GM19438 (cell line): Measurements from ENCODE around the gene JCHAIN.
"Not testable (repeated sequence)": the region's sequence is repeated elsewhere in the genome, so short reads cannot be mapped to it uniquely, and the experiment has no call there.

ENCODE experiments used
- ATAC-seq: cut with Tn5 transposase; IDR thresholded peaks from one replicate; pipeline ENCODE4 v1.9.1; 2021; ENCODE audit warnings: low read depth; ENCODE audit not compliant: unreplicated experiment

Gene JCHAIN

GRCh38 chr4:70691661-70692060 is 25.4 kb upstream of the JCHAIN start:
- ATAC-seq = no peak

- ATAC-seq = peak; percentile 8
Measured at GRCh38 chr4:70688795-70689231, 22.5 kb upstream of the JCHAIN start.

GRCh38 chr4:70687821-70688794 is 21.8 kb upstream of the JCHAIN start, which contains the start of gene UTP3:
Gene UTP3 (plus strand): TSS chr4:70688532. CDS start chr4:70688678, 146 bp downstream.
- peak; percentile 96 for ATAC-seq

GRCh38 chr4:70687392-70687791 is 21.1 kb upstream of the JCHAIN start:
- peak; percentile 0 for ATAC-seq

DNA sequence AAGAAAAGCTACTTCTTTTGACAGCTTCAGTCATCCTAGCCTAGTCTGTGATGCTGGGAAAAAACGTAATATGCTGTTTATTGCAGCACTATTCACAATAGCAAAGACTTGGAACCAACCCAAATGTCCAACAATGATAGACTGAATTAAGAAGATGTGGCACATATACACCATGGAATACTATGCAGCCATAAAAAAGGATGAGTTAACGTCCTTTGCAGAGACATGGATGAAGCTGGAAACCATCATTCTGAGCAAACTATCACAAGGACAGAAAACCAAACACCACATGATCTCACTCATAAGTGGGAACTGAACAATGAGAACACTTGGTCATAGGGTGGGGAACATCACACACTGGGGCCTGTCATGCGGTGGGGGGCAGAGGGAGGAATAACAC is 15.8 kb upstream of the JCHAIN start:
- ATAC-seq = not testable (repeated sequence)

GRCh38 chr4:70681704-70682103 is 15.4 kb upstream of the JCHAIN start:
- no peak for ATAC-seq

- no peak for ATAC-seq
Measured at GRCh38 chr4:70680934-70681333, 14.6 kb upstream of the JCHAIN start.

DNA sequence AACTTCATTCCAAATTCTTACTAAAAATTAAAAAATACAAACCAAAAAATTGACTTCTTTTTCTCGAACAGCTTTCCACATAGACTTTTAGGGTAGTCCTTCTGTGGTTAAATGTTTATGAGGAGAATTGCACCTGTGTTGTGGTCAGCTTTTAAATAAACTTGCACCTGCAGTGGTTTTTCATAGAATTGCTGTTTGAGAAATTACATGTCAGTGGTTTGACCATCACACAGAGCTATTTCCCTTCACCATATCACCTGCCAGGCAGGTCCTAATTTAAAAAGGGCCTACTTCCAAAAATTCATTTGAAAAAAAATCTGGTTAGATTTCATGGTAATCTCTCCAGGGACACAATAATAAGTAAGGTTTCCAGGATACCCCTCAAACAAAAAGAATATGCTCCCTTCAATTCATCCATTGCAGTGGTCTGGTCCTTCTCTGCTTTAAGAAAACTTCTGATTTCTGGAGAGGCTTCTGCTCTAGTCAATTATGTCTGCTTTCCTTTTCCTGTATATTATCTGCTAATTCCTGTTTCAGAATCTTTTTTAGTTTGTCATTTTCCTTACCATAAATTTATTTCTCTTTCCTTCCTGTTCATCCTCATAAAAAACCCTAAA is 12.2 kb upstream of the JCHAIN start:
- ATAC-seq = peak; percentile 84

GRCh38 chr4:70676554-70677090 is 10.3 kb upstream of the JCHAIN start:
- no peak for ATAC-seq

DNA sequence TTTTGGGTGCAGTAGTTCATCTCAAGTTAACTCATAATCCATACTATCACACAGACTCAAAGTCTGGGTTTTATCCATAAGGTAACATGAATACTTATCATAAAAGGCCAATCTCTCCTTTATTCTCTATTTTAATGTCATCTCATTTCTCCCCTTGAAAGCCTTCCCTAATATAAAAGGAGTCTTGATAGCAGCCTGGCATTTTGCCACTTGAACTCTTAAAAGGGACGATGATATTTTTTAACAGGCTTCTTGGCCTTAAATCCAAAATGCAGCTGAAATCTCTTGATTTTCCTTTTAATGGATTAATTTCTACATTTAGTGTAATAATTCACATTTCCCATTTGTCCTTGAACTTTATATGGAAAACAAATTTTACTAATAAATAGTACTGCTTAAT is 8.4 kb upstream of the JCHAIN start:
- no peak for ATAC-seq

DNA sequence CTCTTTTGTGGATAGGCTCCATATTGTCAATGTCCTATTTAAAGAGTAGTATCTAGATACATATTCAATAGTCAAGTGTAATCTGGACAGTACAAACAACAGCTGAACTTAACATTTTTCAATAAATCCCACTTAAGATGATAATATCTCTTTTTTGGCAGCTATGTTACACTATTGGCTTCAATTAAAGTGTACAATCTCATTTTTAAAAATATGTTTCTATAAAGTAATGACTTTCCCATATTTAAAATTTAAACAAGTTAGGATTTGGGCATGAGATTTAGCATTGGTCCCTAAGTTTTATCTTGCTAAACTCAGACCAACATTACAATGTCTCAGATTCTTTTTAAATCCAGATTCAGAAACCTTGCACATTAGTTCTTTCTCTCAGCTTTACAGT is 7.9 kb upstream of the JCHAIN start:
- no peak for ATAC-seq

DNA sequence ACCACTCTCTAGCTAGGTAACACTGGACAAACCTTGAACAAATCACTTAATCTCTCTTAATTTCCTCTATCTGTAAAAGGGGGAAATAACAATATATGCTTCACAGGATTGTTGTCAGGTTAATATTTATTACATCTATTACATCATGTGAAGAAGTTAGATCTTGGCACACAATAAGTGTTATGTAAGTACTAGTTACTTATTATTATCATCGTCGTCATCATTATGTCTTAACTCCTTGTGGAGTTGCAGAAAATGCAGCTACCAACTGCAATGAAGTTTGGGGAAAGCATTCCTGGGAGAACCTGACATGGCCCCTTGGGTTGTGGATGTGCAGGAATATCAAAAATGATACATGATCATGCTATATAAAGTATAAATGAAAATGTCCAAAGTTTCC is 4.8 kb upstream of the JCHAIN start:
- no peak for ATAC-seq

GRCh38 chr4:70670332-70671014 is 4.2 kb upstream of the JCHAIN start:
- ATAC-seq = no peak

DNA sequence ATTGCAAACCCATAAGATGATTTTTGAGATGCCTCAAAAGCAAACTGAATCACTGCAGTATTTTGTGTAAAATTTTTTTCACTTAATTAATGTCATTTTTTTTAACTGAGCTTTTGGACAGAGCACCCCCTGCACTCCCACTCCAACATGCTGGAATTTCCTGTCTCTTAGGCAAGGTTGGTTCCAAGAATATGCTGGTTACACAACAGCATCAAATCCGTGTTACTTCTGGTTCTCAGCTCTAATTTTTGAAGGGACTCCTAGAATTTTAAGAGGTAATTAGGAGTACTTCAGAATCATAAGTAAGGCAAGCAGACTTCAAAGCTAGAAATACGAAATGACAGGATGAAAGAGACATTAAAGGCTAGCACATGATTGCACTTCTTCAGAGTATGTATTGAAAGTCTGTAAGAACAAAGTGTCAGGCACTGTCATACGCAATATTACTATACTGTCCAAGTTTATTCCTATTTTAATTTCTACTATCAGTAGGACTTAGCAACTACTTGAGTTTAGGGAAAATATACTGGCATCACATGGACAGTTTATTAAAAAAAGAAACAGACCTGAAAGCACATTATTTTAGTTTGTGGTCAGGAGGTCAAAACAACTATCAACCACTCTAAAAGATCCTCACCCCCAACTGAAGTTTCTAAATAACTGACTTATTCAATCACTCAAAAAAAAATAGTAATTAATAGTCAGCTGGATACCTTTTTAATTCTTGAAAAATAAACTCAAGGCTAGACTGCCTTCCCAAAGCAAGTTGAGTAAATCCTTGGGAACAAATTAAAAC is 1.6 kb upstream of the JCHAIN start:
- ATAC-seq = peak; percentile 64

DNA sequence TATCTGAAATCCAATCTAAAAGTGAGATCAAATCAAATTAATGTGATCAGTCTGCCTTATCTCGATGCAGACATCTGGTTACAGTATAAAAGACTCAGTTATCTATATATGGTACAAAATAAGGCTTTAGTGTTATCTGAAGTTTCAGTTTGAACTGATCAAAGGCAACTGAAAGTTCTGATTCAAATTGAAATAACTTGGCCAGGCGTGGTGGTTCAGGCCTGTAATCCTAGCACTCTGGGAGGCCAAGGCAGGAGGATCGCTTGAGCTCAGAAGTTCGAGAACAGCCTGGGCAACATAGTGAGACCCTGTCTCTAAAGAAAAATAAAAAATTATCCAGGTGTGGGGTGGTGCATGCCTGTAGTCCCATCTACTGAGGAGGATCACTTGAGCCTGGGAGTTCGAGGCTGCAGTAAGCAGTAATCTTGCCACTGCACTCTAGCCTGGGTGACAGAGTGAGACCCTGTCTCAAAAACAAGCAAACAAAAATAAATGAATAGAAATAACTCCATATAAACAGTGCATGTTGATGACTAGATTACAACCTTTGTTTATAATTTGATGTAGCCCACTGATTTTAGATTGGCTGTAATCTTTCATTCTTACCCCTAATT is 4.9 kb downstream of the JCHAIN start:
- not testable (repeated sequence) for ATAC-seq

DNA sequence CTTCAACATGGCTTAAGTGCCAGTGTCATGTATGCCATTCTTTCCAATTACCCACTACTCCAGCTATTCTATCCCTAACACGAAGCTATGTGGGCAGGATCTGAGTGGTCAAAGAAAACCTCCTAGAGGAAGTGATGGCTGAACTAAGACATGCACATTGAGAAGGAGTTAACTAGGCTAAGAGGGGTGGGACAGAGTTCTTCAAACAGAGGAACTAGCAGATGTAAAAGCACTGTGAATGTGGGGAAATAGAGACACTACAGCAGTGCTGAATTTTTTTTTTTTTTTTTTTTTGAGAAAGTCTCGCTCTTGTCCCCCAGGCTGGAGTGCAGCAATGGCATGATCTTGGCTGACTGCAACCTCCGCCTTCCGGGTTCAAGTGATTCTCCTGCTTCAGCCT is 6.2 kb downstream of the JCHAIN start:
- ATAC-seq = no peak

DNA sequence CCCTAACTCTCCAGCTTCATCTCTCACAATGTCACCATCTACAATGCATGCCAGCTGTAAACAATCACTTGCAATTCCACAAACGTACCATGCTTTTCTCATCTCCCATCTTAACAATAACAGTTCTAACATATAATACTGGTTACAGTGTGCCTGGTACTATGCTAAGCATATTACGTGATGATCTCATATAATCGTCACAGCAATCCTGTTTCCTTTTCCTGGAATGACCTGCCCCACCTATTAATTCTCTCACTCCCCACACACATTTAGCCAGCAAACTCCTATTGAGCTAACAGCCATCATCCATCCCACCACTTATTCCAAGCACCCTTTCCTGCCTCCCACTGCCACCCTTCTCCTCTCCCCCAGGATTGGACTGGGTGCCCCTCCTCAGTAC is 7.9 kb downstream of the JCHAIN start:
- no peak for ATAC-seq

DNA sequence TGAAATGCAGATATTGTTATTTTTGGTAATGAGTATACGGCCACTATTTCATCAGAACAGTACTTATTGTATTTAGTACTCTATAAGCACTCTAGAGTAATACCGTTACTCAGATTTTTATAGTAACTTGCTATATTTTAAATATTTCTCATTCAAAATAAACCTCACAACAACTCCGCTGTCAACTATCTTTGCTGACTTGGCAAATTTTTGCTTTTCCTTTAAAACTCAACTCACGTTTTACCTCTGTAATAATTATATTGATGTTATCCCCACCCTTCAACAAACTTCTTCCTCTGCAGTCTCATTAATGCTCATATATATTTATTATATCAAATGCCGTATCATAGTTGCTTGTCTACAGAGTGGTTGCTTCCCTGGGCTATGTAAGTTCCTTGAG is 9.0 kb downstream of the JCHAIN start:
- no peak for ATAC-seq

- ATAC-seq = no peak
Measured at GRCh38 chr4:70654605-70655011, 11.7 kb downstream of the JCHAIN start.
